Diencephalon (tissue), 1 donor: ENCODE results near the gene SKOR1. TPM values are rescaled to one million over a fixed set of nuclear protein-coding genes. Genes with fewer than 3 reads are reported as not detected.

Source experiments
- small RNA-seq: library from RNA; depleted of rRNA; stranded (forward); fragments of <200 nt; gene quantifications from one replicate; pipeline ENCODE3, GENCODE V24; 2014
- total RNA-seq: library from RNA; depleted of rRNA; stranded (reverse); fragments of >200 nt; gene quantifications from one replicate; pipeline ENCODE4 v1.2.3, GENCODE V29; 2014

SKOR1 gene, protein sequence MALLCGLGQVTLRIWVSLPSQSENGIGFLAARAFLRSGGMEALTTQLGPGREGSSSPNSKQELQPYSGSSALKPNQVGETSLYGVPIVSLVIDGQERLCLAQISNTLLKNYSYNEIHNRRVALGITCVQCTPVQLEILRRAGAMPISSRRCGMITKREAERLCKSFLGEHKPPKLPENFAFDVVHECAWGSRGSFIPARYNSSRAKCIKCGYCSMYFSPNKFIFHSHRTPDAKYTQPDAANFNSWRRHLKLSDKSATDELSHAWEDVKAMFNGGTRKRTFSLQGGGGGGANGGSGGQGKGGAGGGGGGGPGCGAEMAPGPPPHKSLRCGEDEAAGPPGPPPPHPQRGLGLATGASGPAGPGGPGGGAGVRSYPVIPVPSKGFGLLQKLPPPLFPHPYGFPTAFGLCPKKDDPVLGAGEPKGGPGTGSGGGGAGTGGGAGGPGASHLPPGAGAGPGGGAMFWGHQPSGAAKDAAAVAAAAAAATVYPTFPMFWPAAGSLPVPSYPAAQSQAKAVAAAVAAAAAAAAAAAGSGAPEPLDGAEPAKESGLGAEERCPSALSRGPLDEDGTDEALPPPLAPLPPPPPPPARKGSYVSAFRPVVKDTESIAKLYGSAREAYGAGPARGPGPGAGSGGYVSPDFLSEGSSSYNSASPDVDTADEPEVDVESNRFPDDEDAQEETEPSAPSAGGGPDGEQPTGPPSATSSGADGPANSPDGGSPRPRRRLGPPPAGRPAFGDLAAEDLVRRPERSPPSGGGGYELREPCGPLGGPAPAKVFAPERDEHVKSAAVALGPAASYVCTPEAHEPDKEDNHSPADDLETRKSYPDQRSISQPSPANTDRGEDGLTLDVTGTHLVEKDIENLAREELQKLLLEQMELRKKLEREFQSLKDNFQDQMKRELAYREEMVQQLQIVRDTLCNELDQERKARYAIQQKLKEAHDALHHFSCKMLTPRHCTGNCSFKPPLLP
- total RNA-seq: 0.69 TPM

GRCh38 chr15:67824976-67825880, at the start of gene SKOR1:
SKOR1 (plus strand) TSS chr15:67825509; CDS start chr15:67825603, 94 bp downstream.

DNA sequence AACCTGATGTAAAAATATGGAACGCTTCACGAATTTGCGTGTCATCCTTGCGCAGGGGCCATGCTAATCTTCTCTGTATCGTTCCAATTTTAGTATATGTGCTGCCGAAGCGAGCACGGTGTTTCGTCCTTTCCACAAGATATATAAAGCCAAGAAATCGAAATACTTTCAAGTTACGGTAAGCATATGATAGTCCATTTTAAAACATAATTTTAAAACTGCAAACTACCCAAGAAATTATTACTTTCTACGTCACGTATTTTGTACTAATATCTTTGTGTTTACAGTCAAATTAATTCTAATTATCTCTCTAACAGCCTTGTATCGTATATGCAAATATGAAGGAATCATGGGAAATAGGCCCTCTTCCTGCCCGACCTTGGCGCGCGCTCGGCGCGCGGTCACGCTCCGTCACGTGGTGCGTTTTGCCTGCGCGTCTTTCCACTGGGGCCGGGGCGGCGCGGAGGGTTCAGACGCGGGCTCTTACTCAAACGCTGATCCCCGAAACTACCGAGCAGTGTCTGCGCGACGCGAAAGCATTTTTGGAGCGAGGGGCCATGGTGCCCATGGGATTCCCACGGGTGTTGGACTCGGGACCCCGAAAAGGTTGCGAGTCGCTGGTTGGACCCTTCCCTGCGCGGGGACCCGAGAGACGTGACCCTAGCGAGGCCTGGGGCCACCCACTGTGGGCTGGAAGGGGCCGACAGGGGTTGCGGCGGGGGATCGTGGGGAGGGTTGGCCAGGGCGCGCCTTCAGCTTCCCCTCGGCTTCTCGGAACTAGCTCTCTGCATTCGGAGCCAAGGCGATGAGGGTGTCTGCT, 14.8 kb downstream of the SKOR1 start, which contains the start of gene RNU6-1:
TSS of gene RNU6-1 (minus strand) at position 117 of the 820 bp plus-strand sequence.

Small RNA genes lying within 50 kb of the gene (small RNA-seq; reads per million reads assigned to genes)
- not detected for gene RNU6-1

Other genes starting within 250 kb of the SKOR1 start
- gene RNU6-1, start 14.5 kb downstream of the SKOR1 start, total RNA-seq: not detected
- gene PIAS1, start 228.8 kb downstream of the SKOR1 start, total RNA-seq: 23.8 TPM